ENCODE results near the gene KCTD19. TPM values are rescaled to one million over a fixed set of nuclear protein-coding genes. Genes with fewer than 3 reads are reported as not detected.
"Not testable (repeated sequence)": the region's sequence is repeated elsewhere in the genome, so short reads cannot be mapped to it uniquely, and the experiment has no call there.

KCTD19 gene
- total RNA-seq, 4 donors from 2014 or later, result under 0.01 to 2.3 (median 0.25) TPM

DNA sequence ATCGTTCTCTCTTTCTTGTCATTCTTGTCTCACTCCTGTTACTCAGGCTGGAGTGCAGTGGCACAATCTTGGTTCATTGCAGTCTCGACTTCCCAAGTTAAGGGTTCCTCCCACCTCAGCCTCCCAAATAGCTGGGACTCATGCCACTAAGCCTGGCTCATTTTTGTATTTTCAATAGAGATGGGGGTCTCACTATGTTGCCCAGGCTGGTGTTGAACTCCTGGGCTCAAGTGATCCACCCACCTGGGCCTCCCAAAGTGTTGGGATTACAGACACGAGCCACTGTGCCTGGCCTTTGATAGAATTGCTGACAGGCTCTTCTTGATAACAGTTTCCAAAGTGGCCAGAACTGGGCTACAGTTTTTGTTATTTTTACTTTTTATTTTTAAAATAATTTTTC lies 34.5 kb upstream of the KCTD19 start:
- TF ChIP-seq EP300 (IDR thresholded peaks at IDR 0.05) (no peak), POLR2A (IDR thresholded peaks at IDR 0.05) (no peak)
- TF ChIP-seq, protein P1, sequence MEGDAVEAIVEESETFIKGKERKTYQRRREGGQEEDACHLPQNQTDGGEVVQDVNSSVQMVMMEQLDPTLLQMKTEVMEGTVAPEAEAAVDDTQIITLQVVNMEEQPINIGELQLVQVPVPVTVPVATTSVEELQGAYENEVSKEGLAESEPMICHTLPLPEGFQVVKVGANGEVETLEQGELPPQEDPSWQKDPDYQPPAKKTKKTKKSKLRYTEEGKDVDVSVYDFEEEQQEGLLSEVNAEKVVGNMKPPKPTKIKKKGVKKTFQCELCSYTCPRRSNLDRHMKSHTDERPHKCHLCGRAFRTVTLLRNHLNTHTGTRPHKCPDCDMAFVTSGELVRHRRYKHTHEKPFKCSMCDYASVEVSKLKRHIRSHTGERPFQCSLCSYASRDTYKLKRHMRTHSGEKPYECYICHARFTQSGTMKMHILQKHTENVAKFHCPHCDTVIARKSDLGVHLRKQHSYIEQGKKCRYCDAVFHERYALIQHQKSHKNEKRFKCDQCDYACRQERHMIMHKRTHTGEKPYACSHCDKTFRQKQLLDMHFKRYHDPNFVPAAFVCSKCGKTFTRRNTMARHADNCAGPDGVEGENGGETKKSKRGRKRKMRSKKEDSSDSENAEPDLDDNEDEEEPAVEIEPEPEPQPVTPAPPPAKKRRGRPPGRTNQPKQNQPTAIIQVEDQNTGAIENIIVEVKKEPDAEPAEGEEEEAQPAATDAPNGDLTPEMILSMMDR (IDR thresholded peaks at IDR 0.05), result no peak
- peaks cover 0 to 2% of the 10 kb centered on the region in 2 donors for H3K27me3 ChIP-seq
- no peaks in the 10 kb centered on the region for H3K36me3 ChIP-seq
- no peaks in the 10 kb centered on the region for H3K9me3 ChIP-seq
- DNase-seq (ENCODE audit: low spot score in 2 of 2), result no peak
- WGBS, 2 donors, result 57 to 77% methylated on average over 3 of the region's 3 CpGs
- H3K27ac ChIP-seq, result no peak overlapping the region
- H3K4me3 ChIP-seq, result no peak overlapping the region
- no peaks in the 10 kb centered on the region for H3K4me1 ChIP-seq

DNA sequence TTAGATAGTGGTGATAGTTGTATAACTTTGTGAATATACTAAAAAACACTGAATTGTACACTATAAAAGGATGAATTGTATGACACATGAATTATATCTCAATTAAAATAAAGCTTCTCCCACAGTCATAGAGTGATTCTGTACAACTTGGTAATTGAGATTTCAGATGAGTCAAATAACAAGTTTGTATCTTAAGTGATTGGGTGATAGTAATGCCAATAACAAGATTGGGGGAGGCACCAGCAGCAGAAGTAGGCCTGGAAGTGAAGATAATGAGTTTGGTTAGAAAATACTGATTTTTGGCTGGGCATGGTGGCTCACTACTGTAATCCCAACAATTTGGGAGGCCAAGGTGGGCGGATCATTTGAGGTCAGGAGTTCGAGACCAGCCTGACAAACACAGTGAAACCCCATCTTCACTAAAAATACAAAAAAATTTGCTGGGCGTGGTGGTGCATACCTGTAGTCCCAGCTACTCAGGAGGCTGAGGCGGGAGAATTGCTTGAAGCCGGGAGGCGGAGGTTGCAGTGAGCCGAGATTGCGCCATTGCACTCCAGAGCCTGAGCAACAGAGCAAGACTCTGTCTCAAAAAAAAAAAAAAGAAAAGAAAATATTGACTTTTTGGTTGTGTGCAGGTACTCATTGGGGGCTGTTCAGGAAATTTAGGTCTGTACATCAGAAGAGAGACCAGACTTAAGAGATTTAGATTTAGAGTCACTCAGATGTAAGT lies 33.2 kb upstream of the KCTD19 start:
- H3K27ac ChIP-seq; H3K9me3 ChIP-seq; H3K4me3 ChIP-seq; DNase-seq (ENCODE audit: low spot score in 2 of 2); H3K27me3 ChIP-seq; H3K4me1 ChIP-seq; H3K36me3 ChIP-seq: not testable (repeated sequence)
- WGBS, 2 donors, result 97 to 98% methylated on average over 8 of the region's 8 CpGs

DNA sequence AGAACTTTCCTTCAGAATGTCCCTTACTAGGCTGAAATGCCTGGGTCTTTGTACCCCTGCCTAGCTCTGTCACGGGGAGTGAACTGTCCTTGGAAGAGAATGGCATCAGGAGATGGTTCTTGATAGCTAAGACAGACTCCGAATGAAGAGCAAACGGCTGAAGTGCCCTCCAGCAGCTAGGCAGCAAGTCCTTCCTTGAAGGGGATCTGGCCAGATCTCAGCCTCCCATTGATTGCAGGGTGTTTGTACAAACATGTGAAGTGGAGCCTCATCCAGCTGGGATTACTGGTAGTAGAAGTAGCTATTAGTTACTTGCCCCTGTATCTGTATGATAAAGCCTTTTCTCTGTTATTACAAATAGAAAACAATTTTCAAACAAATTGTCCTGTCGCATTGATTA lies 31.0 kb upstream of the KCTD19 start:
- H3K36me3 ChIP-seq, result no peaks in the 10 kb centered on the region
- peaks cover 0 to 2% of the 10 kb centered on the region in 2 donors for H3K27me3 ChIP-seq
- H3K27ac ChIP-seq, result no peak overlapping the region
- 55 to 74% methylated on average over 4 of the region's 4 CpGs for WGBS, 2 donors
- no peaks in the 10 kb centered on the region for H3K4me1 ChIP-seq
- no peak overlapping the region for H3K4me3 ChIP-seq
- no peak for DNase-seq (ENCODE audit: low spot score in 2 of 2)
- H3K9me3 ChIP-seq, result no peaks in the 10 kb centered on the region
- TF ChIP-seq, protein P1 (IDR thresholded peaks at IDR 0.05), result no peak
- TF ChIP-seq POLR2A (IDR thresholded peaks at IDR 0.05) (no peak), EP300 (IDR thresholded peaks at IDR 0.05) (no peak)

DNA sequence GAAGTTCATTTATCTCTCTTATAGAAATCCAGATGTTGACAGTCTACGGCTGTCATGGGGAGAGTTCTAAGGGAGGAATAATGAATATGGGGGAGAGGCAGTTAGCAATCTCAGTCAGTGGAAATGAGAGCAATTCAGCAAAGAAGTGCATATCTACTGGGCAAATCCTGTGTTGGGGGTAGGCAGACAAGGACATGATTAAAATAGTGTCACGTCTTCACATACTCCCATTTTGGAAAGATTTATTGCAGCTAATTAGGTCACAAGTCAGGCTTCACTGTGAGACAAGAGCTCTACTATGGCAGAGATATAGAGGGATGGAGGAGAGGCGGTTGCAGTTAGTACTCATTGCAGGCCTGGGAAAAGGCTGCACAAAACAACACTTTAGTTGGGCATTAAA lies 29.9 kb upstream of the KCTD19 start:
- 54 to 65% methylated on average over 3 of the region's 3 CpGs for WGBS, 2 donors
- DNase-seq (ENCODE audit: low spot score in 2 of 2), result no peak
- H3K27ac ChIP-seq, result no peak overlapping the region

DNA sequence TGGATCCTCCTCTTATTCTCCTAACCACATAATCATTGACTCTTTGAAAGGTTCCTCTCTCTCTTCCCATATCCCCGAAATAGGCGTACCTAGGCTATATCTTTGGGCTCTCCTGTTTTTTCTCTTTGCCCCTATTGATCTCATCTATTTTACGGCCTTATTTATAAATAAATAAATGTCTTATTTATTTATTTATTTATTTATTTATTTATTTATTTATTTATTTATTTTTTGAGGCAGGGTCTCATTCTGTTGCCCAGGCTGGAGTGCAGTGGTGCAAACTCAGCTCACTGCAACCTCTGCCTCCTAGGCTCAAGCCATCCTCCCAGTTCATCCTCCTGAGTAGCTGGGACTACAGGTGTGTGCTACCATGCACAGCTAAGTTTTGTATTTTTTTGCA lies 25.9 kb upstream of the KCTD19 start:
- not testable (repeated sequence) for H3K4me3 ChIP-seq; H3K36me3 ChIP-seq; H3K9me3 ChIP-seq; H3K4me1 ChIP-seq; DNase-seq (ENCODE audit: low spot score in 2 of 2); H3K27me3 ChIP-seq; H3K27ac ChIP-seq
- 95 to 99% methylated on average over 3 of the region's 3 CpGs for WGBS, 2 donors

More for the DNA sequence above, 29.9 kb upstream of the KCTD19 start:
- Histone ChIP-seq H3K4me1 (no peaks in the 10 kb centered on the region), H3K4me3 (no peak overlapping the region), H3K9me3 (no peaks in the 10 kb centered on the region), H3K36me3 (no peaks in the 10 kb centered on the region), H3K27me3 (peaks cover 0 to 2% of the 10 kb centered on the region in 2 donors)
- TF ChIP-seq EP300 (IDR thresholded peaks at IDR 0.05) (no peak), POLR2A (IDR thresholded peaks at IDR 0.05) (no peak)
- TF ChIP-seq, protein P1 (IDR thresholded peaks at IDR 0.05), result no peak

DNA sequence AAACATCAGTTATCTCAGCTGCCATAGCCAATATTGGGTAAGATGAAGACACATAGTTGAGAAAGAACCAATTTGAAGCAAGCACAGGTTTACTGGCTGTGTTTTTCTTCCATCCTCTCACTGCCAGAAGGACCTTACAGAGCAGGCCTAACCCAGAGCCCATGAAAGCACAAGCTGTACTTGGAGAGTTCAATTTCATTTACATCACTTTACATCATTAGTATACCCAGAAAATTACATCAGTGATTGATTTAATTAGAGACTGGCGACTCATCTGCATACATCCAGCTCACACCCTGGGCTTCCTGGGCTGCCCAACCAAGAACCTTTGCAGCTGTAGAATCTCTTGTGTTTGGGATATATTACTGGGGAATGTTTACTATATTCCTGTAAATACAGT lies 23.8 kb upstream of the KCTD19 start:
- no peaks in the 10 kb centered on the region for H3K27me3 ChIP-seq
- no peak for DNase-seq (ENCODE audit: low spot score in 2 of 2)
- H3K4me3 ChIP-seq, result no peak overlapping the region
- 82 to 89% methylated on average over 1 of the region's 1 CpG for WGBS, 2 donors
- no peaks in the 10 kb centered on the region for H3K9me3 ChIP-seq
- H3K27ac ChIP-seq, result no peak overlapping the region
- H3K4me1 ChIP-seq, result no peaks in the 10 kb centered on the region
- TF ChIP-seq EP300 (IDR thresholded peaks at IDR 0.05), result no peak
- TF ChIP-seq, protein P1 (IDR thresholded peaks at IDR 0.05), result no peak
- no peak for TF ChIP-seq POLR2A (IDR thresholded peaks at IDR 0.05)
- no peaks in the 10 kb centered on the region for H3K36me3 ChIP-seq

All from tibial nerve (tissue), 4 donors.